Stimulated activated CD4-positive, alpha-beta T cell treated with anti-CD3 and anti-CD28 coated beads, Interleukin-1b, Interleukin-23, amount 100 ng/mL, for 48 hours (primary cell): ENCODE results near the gene PTGDS.
"Not testable (repeated sequence)": the region's sequence is repeated elsewhere in the genome, so short reads cannot be mapped to it uniquely, and the experiment has no call there.

ENCODE experiments used
- DNase-seq: peaks from one replicate; pipeline ENCODE4 v3.0.0-alpha.2; 2020

The PTGDS gene

GRCh38 chr9:136992819-136993369 lies 15.6 kb downstream of the PTGDS start:
- no peak for DNase-seq

- DNase-seq: no peak
Observed at GRCh38 chr9:136994180-136994887, 17.0 kb downstream of the PTGDS start.

- DNase-seq: no peak
Observed at GRCh38 chr9:136994888-136995230, 17.6 kb downstream of the PTGDS start.

- no peak for DNase-seq
Observed at GRCh38 chr9:136995362-136995761, 18.1 kb downstream of the PTGDS start.

GRCh38 chr9:136995772-136996311 lies 18.5 kb downstream of the PTGDS start:
- DNase-seq: no peak

GRCh38 chr9:136996361-136997292 lies 19.3 kb downstream of the PTGDS start, which contains the start of gene CLIC3:
Gene CLIC3 (minus strand): TSS chr9:136996568. CDS start chr9:136996543, 25 bp downstream.
- DNase-seq: no peak

- DNase-seq: no peak
Observed at GRCh38 chr9:136997371-136997770, 20.1 kb downstream of the PTGDS start.

GRCh38 chr9:136997830-136998234 lies 20.5 kb downstream of the PTGDS start:
- DNase-seq: no peak

- DNase-seq: no peak
Observed at GRCh38 chr9:137000177-137000930, 23.1 kb downstream of the PTGDS start.

GRCh38 chr9:137001857-137002645 lies 24.7 kb downstream of the PTGDS start:
- DNase-seq: no peak

- DNase-seq: no peak
Observed at GRCh38 chr9:137002646-137003041, 25.3 kb downstream of the PTGDS start.

GRCh38 chr9:137004285-137004684 lies 27.0 kb downstream of the PTGDS start:
- DNase-seq: not testable (repeated sequence)

- DNase-seq: no peak
Observed at GRCh38 chr9:137006116-137007003, 29.1 kb downstream of the PTGDS start.

GRCh38 chr9:137007108-137007815 lies 30.0 kb downstream of the PTGDS start:
- DNase-seq: no peak

GRCh38 chr9:137007816-137008270 lies 30.5 kb downstream of the PTGDS start:
- DNase-seq: no peak

GRCh38 chr9:137008312-137008711 lies 31.0 kb downstream of the PTGDS start:
- no peak for DNase-seq

GRCh38 chr9:137009217-137009616 lies 31.9 kb downstream of the PTGDS start:
- DNase-seq: no peak

GRCh38 chr9:137009938-137010732 lies 32.8 kb downstream of the PTGDS start:
- DNase-seq: no peak

GRCh38 chr9:137011156-137011555 lies 33.9 kb downstream of the PTGDS start:
- no peak for DNase-seq
